ENCODE measurements around the gene PARVB.

DNA sequence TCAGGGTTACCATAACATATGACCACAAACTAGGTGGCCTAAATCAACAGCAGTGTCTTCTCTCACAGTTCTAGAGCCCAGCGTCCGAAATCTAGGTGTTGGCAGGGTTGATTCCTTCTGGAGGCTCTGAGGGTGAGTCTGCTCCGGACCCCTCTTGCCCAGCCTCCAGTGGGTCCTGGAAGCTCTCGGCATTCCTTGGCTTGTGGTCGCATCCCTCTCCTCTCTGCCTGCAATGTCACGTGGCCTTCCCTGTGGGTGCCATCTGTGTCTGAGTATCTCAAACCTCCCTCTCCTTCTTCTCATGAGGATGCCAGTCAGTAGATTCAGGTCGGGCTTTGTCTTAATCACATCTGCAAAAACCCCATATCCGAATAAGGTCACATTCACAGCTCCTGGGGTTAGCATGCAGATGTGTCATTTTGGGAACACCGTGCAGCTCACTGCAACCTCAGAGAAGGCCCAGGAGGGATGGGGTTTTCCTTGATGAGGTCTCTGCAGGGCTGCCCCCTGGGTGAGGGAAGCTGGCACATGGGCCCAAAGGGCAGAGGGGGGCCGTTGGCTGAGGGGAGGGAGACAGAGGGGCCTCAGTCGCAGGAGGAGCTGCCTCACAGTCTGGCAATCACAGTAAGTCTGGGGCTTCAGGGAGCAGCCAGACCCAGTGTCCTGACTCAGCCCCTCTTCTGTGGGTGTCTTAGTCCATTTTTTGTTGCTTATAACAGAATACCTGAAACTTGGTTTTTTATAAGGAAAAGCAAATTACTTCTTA, 197.8 kb downstream of the PARVB start:
- TF ChIP-seq, protein P1, sequence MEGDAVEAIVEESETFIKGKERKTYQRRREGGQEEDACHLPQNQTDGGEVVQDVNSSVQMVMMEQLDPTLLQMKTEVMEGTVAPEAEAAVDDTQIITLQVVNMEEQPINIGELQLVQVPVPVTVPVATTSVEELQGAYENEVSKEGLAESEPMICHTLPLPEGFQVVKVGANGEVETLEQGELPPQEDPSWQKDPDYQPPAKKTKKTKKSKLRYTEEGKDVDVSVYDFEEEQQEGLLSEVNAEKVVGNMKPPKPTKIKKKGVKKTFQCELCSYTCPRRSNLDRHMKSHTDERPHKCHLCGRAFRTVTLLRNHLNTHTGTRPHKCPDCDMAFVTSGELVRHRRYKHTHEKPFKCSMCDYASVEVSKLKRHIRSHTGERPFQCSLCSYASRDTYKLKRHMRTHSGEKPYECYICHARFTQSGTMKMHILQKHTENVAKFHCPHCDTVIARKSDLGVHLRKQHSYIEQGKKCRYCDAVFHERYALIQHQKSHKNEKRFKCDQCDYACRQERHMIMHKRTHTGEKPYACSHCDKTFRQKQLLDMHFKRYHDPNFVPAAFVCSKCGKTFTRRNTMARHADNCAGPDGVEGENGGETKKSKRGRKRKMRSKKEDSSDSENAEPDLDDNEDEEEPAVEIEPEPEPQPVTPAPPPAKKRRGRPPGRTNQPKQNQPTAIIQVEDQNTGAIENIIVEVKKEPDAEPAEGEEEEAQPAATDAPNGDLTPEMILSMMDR (IDR thresholded peaks at IDR 0.05; ENCODE audit: poor library complexity): no peak
- TF ChIP-seq EZH2 (IDR thresholded peaks at IDR 0.05; ENCODE audit: borderline replicate concordance) (no peak), EZH2phosphoT487 (IDR thresholded peaks at IDR 0.05; ENCODE audit: low read depth, severe bottlenecking, unreplicated experiment) (no peak)
